ENCODE results near the gene HAND1.
A peak's percentile ranks its signal among the peaks of the same experiment; 100 is the strongest.

HAND1 gene

DNA sequence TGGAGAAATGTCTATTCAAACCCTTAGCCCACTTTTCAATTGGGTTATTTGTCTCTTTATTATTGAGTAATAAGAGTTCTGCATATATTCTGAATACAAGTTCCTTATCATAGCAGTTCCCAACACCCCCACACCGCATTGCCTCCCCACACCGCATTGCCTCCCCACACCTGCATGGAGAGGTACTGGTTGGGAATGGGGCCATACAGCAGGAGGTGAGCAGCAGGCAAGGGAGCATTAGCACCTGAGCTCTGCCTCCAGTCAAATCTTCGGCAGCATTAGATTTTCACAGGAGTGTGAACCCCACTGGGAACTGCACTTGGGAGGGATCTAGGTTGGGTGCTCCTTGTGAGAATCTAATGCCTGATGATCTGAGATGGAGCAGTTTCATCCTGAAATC lies 42.8 kb downstream of the HAND1 start:
- Mint-ChIP-seq H3K36me3 (ENCODE audit: low read depth) (peaks cover 47% of the 10 kb centered on the region), H3K4me1 (no peaks in the 10 kb centered on the region), H3K27ac (no peak overlapping the region), H3K27me3 (ENCODE audit: low read depth, poor library complexity) (peaks cover 6% of the 10 kb centered on the region), H3K9me3 (peaks cover 5% of the 10 kb centered on the region), H3K4me3 (no peak overlapping the region)
- TF ChIP-seq, protein P1, sequence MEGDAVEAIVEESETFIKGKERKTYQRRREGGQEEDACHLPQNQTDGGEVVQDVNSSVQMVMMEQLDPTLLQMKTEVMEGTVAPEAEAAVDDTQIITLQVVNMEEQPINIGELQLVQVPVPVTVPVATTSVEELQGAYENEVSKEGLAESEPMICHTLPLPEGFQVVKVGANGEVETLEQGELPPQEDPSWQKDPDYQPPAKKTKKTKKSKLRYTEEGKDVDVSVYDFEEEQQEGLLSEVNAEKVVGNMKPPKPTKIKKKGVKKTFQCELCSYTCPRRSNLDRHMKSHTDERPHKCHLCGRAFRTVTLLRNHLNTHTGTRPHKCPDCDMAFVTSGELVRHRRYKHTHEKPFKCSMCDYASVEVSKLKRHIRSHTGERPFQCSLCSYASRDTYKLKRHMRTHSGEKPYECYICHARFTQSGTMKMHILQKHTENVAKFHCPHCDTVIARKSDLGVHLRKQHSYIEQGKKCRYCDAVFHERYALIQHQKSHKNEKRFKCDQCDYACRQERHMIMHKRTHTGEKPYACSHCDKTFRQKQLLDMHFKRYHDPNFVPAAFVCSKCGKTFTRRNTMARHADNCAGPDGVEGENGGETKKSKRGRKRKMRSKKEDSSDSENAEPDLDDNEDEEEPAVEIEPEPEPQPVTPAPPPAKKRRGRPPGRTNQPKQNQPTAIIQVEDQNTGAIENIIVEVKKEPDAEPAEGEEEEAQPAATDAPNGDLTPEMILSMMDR (IDR thresholded peaks at IDR 0.05), result no peak
- no peak for DNase-seq

DNA sequence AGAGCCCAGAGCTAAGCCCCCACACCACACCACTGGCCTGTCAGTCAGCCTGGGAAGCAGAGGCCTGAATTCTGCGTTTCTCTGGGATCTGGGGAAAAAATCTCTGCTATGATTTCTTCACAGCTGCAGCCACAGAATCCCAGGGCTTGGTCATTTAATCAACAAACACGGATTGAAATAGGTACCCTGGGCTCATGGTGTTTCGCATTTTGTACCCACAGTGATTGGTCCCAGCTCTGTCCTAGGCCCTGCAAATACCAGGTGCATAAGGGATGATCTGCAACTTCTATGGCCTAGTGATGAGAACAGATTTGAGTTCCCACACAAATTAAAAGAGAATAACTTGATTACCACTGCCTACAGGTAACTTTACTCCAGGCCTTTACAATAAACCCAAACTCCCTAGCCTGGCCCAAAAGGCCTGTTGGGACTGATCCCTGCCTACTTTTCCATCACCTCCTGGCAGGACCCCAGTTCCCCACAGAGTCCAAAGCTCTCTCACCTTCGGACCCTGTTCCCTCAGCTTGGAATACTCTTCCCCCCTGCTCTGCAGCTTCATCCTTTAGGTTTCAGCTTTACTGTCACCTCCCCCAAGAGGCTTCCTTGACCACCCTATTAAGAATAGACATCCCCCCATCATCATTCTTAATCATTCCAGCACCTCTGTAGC lies 46.9 kb downstream of the HAND1 start:
- TF ChIP-seq, protein P1 (IDR thresholded peaks at IDR 0.05), result no peak
- DNase-seq, result no peak
- H3K9me3 Mint-ChIP-seq, result peaks cover 5% of the 10 kb centered on the region
- peaks cover 3% of the 10 kb centered on the region for H3K27me3 Mint-ChIP-seq (ENCODE audit: low read depth, poor library complexity)
- H3K36me3 Mint-ChIP-seq (ENCODE audit: low read depth), result peaks cover 36% of the 10 kb centered on the region
- H3K4me3 Mint-ChIP-seq, result no peak overlapping the region
- no peaks in the 10 kb centered on the region for H3K4me1 Mint-ChIP-seq
- H3K27ac Mint-ChIP-seq, result no peak overlapping the region

DNA sequence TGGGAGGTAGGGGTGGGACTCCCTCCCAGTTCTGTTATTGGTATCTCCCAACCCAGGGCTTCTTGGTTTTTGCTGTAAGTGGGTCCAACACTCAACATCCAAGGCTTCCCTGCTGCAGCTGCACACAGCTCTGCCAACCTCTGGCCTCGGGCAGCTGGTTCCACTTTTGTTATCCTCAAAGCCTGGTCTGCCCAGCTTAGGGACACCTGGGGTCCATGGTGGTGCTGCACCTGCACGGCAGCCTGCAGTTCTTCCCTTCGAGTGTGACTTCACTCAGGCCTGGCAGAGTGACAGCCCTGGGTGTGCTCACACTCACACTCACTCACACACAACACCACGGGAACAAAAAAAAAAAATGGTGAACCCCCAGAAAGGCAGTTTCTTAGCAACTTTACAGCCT lies 47.6 kb downstream of the HAND1 start:
- H3K4me1 Mint-ChIP-seq, result no peaks in the 10 kb centered on the region
- H3K36me3 Mint-ChIP-seq (ENCODE audit: low read depth), result peaks cover 30% of the 10 kb centered on the region
- H3K4me3 Mint-ChIP-seq, result no peak overlapping the region
- H3K9me3 Mint-ChIP-seq, result peaks cover under 1% of the 10 kb centered on the region
- H3K27ac Mint-ChIP-seq, result no peak overlapping the region
- peaks cover 3% of the 10 kb centered on the region for H3K27me3 Mint-ChIP-seq (ENCODE audit: low read depth, poor library complexity)
- TF ChIP-seq, protein P1 (IDR thresholded peaks at IDR 0.05), result no peak
- DNase-seq, result no peak

DNA sequence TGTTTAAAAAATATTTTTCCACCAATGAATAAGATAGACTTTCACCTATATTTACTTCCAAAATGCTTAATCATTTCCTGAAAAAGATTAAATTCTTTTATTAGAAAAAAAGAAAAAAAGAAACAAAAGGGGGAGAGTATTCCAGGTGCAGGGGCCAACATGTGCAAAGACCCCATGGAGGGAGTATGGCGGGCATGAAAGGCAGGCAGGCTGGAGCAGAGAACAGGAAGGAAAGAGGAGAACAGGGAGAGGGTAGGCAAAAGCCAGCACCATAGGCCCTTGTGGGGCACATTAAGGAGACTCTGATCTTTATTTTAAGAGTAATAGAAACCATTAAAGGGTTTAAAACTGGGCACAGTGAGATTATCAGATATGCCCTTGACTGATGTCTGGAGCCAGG lies 48.7 kb downstream of the HAND1 start:
- Mint-ChIP-seq H3K27ac (peak overlapping the region; percentile 29), H3K27me3 (ENCODE audit: low read depth, poor library complexity) (peaks cover 3% of the 10 kb centered on the region), H3K4me1 (no peaks in the 10 kb centered on the region), H3K9me3 (peaks cover 3% of the 10 kb centered on the region), H3K4me3 (no peak overlapping the region), H3K36me3 (ENCODE audit: low read depth) (peaks cover 24% of the 10 kb centered on the region)
- no peak for DNase-seq
- TF ChIP-seq, protein P1 (IDR thresholded peaks at IDR 0.05), result no peak

DNA sequence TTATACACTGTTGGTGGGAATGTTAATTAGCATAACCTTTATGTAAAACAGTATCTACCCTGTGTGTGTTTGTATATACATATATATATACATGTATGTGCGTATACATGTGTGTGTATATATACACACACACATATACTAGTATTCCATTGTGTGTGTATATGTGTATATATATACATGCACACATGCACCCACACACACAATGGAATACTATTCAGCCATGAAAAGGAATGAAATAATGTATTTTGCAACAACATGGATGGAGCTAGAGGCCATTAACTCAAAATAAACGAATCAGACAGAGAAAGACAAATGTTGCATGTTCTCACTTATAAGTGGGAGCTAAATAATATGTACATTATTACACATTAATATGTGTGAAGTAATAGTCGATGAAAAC lies 49.8 kb downstream of the HAND1 start:
- Mint-ChIP-seq H3K27me3 (ENCODE audit: low read depth, poor library complexity) (peaks cover 3% of the 10 kb centered on the region), H3K27ac (no peak overlapping the region)
- no peak for DNase-seq

More for the DNA sequence above, 49.8 kb downstream of the HAND1 start:
- Mint-ChIP-seq H3K4me3 (no peak overlapping the region), H3K9me3 (peaks cover 15% of the 10 kb centered on the region), H3K4me1 (no peaks in the 10 kb centered on the region), H3K36me3 (ENCODE audit: low read depth) (peaks cover 28% of the 10 kb centered on the region)
- TF ChIP-seq, protein P1 (IDR thresholded peaks at IDR 0.05), result no peak

Measured in nephron progenitor cell (in vitro differentiated cells).